Upper lobe of left lung (tissue), 6 donors: ENCODE data around the gene LRRC17. TPM values are rescaled to one million over a fixed set of nuclear protein-coding genes. Genes with fewer than 3 reads are reported as not detected.

Experiments used
- ATAC-seq, 2 donors: fragments of 200-7000 bp; cut with Tn5 transposase; one replicate each; pipeline ENCODE4 v1.9.1; 2022; ENCODE audit warnings: mild to moderate bottlenecking in 2 of 2, moderate library complexity in 2 of 2; ENCODE audit not compliant: low FRiP score in 2 of 2
- DNase-seq, 2 donors: peaks; one replicate each; pipeline ENCODE4 v3.0.0-alpha.2; 2019 to 2020
- H3K27ac ChIP-seq, 4 donors: fragments of 200-600 bp; sonication (generic); one replicate each; pipeline ENCODE4 v1.5.1; 2016 to 2019
- H3K27me3 ChIP-seq, 4 donors: fragments of 200-600 bp; sonication (generic); one replicate each; pipeline ENCODE4 v1.5.1; 2017 to 2019
- H3K36me3 ChIP-seq, 4 donors: fragments of 200-600 bp; sonication (generic); one replicate each; pipeline ENCODE4 v1.5.1; 2016 to 2019
- H3K4me1 ChIP-seq, 4 donors: fragments of 200-600 bp; sonication (generic); one replicate each; pipeline ENCODE4 v1.5.1; 2018 to 2019
- H3K4me3 ChIP-seq, 4 donors: fragments of 200-600 bp; sonication (generic); one replicate each; pipeline ENCODE4 v1.5.1; 2017 to 2019; ENCODE audit warnings: mild to moderate bottlenecking in 2 of 4, moderate library complexity in 1 of 4
- H3K9me3 ChIP-seq, 4 donors: fragments of 200-600 bp; sonication (generic); one replicate each; pipeline ENCODE4 v1.5.1; 2018 to 2019
- CTCF ChIP-seq, 6 experiments: fragments of 450-650 bp in 4 of 6; fragments of 200-600 bp in 2 of 6; sonication (generic) in 2 of 6; IDR thresholded peaks; one replicate each; pipeline ENCODE4 v1.5.1; 2016 to 2019; ENCODE audit warnings: antibody characterized with exemption in 6 of 6
- EP300 ChIP-seq, 4 donors: sonication (generic); formaldehyde crosslinking; IDR thresholded peaks; one replicate each; pipeline ENCODE4 v1.5.1; 2017; ENCODE audit warnings: antibody characterized with exemption in 4 of 4, control low read depth in 2 of 4
- POLR2A ChIP-seq, 4 donors: fragments of 450-650 bp; IDR thresholded peaks; one replicate each; pipeline ENCODE4 v1.5.1; 2016 to 2017; ENCODE audit warnings: antibody characterized with exemption in 4 of 4, mild to moderate bottlenecking in 2 of 4
- POLR2AphosphoS5 ChIP-seq, 2 donors: sonication (generic); formaldehyde crosslinking; IDR thresholded peaks; one replicate each; pipeline ENCODE4 v1.5.1; 2017; ENCODE audit warnings: antibody characterized with exemption in 2 of 2
- WGBS, 2 donors: methylation state at CpG; one replicate each; pipeline ENCODE4 v1.1.5; 2017 to 2018; 5-methylcytosine and 5-hydroxymethylcytosine counted together
- total RNA-seq, 6 donors: library from RNA; depleted of rRNA in 4 of 6; stranded (reverse); fragments of >200 nt in 4 of 6; gene quantifications; one replicate each; pipeline versions ENCODE4 v1.1.0 to v1.2.1, GENCODE V29; 2016 to 2021
- donor health status: DM: no; HTN: no; CAD: no; lungs with moderate emphysema.
- donor health status: DM: no; HTN: yes; CAD: no; lungs with severe emphysema.

Gene LRRC17
- total RNA-seq, 6 donors from 2014 or later, result 0.46 to 4.7 (median 3.4) TPM; not detected in 1

- TF ChIP-seq POLR2AphosphoS5 (IDR thresholded peaks at IDR 0.05) (peak in 1 of 2 donors; percentile 11), EP300 (IDR thresholded peaks at IDR 0.05) (no peak)
- Histone ChIP-seq H3K4me3 (no peak overlapping the region), H3K9me3 (no peaks in the 10 kb centered on the region), H3K27ac (no peak overlapping the region), H3K36me3 (no peaks in the 10 kb centered on the region), H3K4me1 (peaks cover 0 to 11% (median 4%) of the 10 kb centered on the region in 4 donors), H3K27me3 (no peaks in the 10 kb centered on the region)
- ATAC-seq (peak in 1 of 2 donors; percentile 45), DNase-seq (no peak)
- WGBS, 2 donors, result 63 to 70% methylated on average over 2 of the region's 2 CpGs
Observed at GRCh38 chr7:102890292-102890970, 22.4 kb upstream of the LRRC17 start.

- WGBS, 2 donors, result 71 to 73% methylated on average over 5 of the region's 5 CpGs
- Histone ChIP-seq H3K27me3 (no peaks in the 10 kb centered on the region), H3K27ac (no peak overlapping the region), H3K36me3 (no peaks in the 10 kb centered on the region), H3K9me3 (no peaks in the 10 kb centered on the region), H3K4me1 (peaks cover 0 to 11% (median 4%) of the 10 kb centered on the region in 4 donors), H3K4me3 (no peak overlapping the region)
- DNase-seq (no peak), ATAC-seq (no peak)
- TF ChIP-seq POLR2AphosphoS5 (IDR thresholded peaks at IDR 0.05) (no peak), EP300 (IDR thresholded peaks at IDR 0.05) (no peak), POLR2A (IDR thresholded peaks at IDR 0.05) (no peak), CTCF (IDR thresholded peaks at IDR 0.05) (no peak)
Observed at GRCh38 chr7:102890971-102891692, 21.7 kb upstream of the LRRC17 start.

GRCh38 chr7:102891693-102892261 lies 21.0 kb upstream of the LRRC17 start:
- Histone ChIP-seq H3K4me3 (no peak overlapping the region), H3K27ac (no peak overlapping the region), H3K36me3 (no peaks in the 10 kb centered on the region), H3K27me3 (no peaks in the 10 kb centered on the region), H3K9me3 (no peaks in the 10 kb centered on the region), H3K4me1 (peaks cover 0 to 11% (median 4%) of the 10 kb centered on the region in 4 donors)
- DNase-seq (no peak), ATAC-seq (no peak)
- no peak for TF ChIP-seq POLR2A (IDR thresholded peaks at IDR 0.05)
- WGBS, 2 donors, result 56 to 70% methylated on average over 1 of the region's 1 CpG

GRCh38 chr7:102892631-102893278 lies 20.0 kb upstream of the LRRC17 start:
- ATAC-seq (no peak), DNase-seq (no peak)
- Histone ChIP-seq H3K27ac (no peak overlapping the region), H3K4me1 (peaks cover 0 to 11% (median 5%) of the 10 kb centered on the region in 4 donors), H3K9me3 (no peaks in the 10 kb centered on the region), H3K36me3 (no peaks in the 10 kb centered on the region), H3K27me3 (no peaks in the 10 kb centered on the region), H3K4me3 (no peak overlapping the region)
- WGBS, 2 donors, result 66 to 80% methylated on average over 1 of the region's 1 CpG
- no peak for TF ChIP-seq CTCF (IDR thresholded peaks at IDR 0.05)
- TF ChIP-seq POLR2A (IDR thresholded peaks at IDR 0.05), result no peak
- no peak for TF ChIP-seq EP300 (IDR thresholded peaks at IDR 0.05)
- TF ChIP-seq POLR2AphosphoS5 (IDR thresholded peaks at IDR 0.05), result no peak

- Histone ChIP-seq H3K27ac (no peak overlapping the region), H3K27me3 (no peaks in the 10 kb centered on the region), H3K4me3 (no peak overlapping the region), H3K4me1 (peaks cover 4 to 12% (median 8%) of the 10 kb centered on the region in 4 donors), H3K36me3 (no peaks in the 10 kb centered on the region), H3K9me3 (no peaks in the 10 kb centered on the region)
- DNase-seq (no peak), ATAC-seq (no peak)
- TF ChIP-seq EP300 (IDR thresholded peaks at IDR 0.05), result no peak
- TF ChIP-seq POLR2A (IDR thresholded peaks at IDR 0.05), result no peak
- no peak for TF ChIP-seq CTCF (IDR thresholded peaks at IDR 0.05)
- no peak for TF ChIP-seq POLR2AphosphoS5 (IDR thresholded peaks at IDR 0.05)
- WGBS, 2 donors, result 54 to 62% methylated on average over 3 of the region's 3 CpGs
Observed at GRCh38 chr7:102895602-102896001, 17.2 kb upstream of the LRRC17 start.
